RPMI7951 (cell line): Measurements from ENCODE around the gene SOX12. TPM values are rescaled to one million over a fixed set of nuclear protein-coding genes. Genes with fewer than 3 reads are reported as not detected.

ENCODE experiments used
- DNase-seq: peaks from one replicate; pipeline ENCODE4 v3.0.0-alpha.2; 2012; ENCODE audit warnings: low read depth
- total RNA-seq: library from RNA; depleted of rRNA; stranded (reverse); fragments of >200 nt; shearing (Covaris generic); gene quantifications from 2 replicates; pipeline ENCODE4 v1.2.3, GENCODE V29; 2014; rRNA removed

SOX12 gene
- total RNA-seq = 3.1 and 6.1 TPM in 2 replicates

- peak; percentile 95 for DNase-seq
Measured at GRCh38 chr20:325045-325888, at the start of gene SOX12. Gene SOX12, plus strand, starts transcription at chr20:325552. Its CDS starts 373 bp downstream, at chr20:325925.

- DNase-seq = no peak
Measured at GRCh38 chr20:275791-276190, 49.6 kb upstream of the SOX12 start.

DNA sequence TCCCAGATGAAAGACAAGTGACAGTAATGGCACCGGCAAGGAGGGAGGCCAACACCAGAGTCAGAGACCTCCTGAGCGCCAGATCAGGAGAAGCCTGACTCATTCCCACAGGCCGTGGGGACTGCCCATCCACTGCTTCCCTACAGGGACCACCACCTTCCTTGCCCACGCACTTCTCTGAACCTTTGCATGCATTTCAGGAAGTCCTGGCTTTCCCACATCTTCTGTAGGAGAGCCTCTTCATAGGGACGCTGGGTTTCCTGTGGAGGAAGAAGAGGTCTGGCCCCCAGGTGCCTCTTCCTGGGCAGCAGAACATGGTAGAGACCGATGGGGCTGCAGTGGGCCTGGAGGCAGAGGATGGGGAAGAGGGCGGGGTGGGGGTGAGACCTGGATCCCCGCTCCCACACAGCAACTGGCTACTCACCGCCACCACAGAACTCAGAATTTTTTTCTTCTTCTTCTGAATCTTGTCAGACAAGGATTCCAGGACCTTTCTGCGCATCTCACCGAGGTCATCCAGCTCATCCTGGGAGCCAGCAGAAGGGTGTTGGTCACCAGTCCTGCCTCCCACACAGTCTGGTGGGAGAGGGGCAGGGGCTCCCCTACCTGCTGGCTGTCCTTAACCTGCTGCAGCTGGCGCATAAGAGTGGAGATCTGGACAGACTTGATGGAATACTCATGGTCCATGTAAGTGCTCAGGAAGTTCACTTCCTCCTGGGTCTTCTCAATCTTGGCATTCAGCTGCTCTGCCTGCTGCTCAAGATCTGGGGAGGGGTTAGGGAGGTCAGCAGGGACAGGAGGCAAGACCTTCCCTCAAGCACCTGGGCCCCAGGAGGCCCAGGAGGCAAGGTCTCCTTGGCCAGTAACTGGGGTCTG, 48.5 kb upstream of the SOX12 start:
- DNase-seq = no peak

- no peak for DNase-seq
Measured at GRCh38 chr20:277496-277781, 47.9 kb upstream of the SOX12 start.

DNA sequence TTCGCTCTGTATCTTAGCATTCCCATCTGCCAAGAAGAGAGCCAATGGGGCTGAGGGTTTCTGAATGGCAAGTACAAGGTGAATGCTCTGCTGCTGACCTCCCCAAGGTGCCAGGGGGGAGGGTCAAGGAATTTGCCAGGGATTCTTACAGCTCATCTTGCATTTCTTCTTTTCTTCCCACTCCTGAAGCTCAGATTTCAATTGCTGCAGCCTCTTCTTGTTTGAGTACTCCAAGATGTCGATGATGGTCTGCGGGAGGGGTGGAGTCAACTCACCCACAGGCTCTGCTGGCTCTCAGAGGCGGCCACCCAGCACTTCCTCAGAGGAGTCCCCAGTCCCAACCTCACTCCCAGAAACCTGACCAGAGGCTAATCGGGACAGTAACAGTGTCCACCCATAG, 47.2 kb upstream of the SOX12 start:
- DNase-seq = no peak

DNA sequence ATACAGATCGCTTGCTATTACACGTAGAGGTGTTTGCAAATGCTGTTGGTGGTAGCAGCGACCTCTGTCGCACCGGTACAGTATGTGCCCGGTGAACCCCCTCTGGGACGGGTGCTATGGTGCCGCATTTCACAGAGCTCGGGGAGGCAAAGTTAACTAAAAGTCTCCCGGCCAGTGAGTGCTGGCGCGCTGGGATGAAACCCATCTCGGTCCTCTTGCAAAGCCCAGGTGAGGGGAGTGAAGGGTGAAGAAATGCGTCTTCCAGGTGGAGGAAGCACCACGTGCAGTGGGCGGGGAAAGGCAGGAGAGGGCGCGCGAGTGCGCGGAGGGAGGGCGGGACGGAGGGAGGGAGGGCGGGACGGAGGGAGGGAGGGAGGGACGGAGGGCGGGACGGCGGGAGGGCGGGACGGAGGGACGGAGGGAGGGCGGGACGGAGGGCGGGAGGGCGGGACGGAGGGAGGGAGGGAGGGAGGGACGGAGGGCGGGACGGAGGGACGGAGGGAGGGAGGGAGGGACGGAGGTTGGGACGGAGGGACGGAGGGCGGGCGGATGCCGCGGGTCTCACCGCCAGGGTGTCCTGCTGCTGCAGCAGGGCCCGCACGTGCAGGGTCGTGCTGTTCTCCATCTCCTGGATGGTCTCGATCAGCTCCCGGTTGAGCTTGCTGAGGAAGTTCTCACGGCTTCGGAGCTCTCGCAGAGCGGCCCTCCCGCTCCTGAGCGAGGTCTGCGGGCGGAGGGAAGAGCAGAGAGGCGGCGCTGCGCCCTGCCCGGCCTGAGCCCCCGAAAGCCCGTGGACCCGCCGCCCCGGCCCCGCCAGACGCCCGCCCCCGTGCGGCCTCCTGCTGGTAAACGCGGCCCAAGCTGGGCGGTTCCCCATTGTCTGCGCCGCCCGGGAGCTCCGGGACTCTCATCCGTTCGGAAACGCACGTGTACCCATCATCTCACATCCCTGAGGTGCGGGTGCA, 46.5 kb upstream of the SOX12 start:
- no peak for DNase-seq

GRCh38 chr20:284172-284571, 41.2 kb upstream of the SOX12 start:
- DNase-seq = no peak

- no peak for DNase-seq
Measured at GRCh38 chr20:286508-286907, 38.8 kb upstream of the SOX12 start.

DNA sequence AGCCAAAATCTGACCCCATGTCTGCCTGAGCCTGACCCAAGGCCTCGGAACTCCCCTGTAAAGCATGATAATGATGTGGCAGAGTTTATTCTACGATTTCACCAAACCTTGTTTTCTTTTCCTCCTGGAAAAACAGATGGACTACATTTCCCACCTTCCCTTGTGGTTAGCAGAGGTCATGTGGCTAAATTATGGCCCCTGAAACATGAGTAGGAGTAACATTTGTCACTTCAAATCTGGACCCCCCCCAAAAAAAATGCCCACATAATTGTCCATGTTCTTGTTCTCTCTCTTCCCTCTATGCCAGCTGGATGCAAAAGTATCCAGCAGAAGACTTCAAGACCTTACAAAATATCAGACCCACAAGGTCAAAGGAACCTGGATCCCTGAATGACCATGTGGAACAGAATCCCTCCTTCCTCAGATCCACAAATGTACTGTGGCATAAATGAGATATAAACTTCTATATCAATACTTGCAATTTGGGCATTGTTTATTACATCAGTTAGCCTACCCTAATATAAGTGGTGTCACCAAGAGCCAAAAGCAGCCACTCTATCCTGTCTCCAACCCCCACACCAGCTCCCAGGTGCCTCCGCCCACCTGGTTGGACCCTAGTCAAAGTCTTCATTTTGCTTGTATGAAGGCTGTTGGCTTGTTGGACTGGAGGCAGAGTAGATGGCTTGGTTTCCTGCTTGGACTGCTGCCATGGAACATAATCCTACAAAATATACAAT, 36.2 kb upstream of the SOX12 start:
- DNase-seq = no peak

- DNase-seq = peak; percentile 25
Measured at GRCh38 chr20:289693-290083, 35.7 kb upstream of the SOX12 start.

DNA sequence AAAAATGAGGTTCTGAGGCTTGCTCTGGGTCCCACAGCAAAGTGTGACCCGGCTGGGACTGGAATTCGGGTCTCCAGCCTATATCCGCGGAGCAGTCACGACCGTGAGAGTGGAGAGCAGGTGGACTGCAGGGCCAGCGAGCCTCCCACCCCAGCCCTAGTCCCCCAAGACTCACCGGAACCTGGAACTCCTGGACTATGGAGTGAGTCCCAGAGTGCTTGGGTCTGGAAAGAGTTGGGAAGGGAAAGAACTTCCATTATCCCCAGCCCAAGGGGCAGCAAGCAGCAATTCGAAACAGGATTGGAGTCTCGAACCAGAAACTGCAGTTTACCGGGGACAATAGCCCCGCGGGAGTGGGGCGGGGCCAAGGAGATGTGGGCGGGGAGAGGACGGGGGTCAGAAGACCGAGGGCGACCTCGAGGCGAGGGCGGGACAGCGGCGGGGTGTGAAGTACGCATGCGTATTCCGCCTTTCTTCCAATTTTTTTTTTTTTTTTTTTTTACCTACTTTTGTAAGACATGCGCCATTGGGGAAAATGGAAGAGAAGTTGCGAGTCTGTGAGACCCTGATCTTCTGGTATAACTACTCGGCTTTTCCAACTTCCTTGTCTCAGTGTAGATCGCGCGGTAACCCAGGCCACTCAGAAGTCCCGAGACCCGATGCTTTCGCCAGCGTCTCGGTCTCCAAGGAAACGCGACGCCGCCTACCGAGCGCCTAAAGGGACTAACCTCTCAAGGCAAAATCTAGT, 35.1 kb upstream of the SOX12 start, which contains the start of gene C20orf96:
TSS of gene C20orf96 (minus strand) at position 667 of the 748 bp plus-strand sequence. CDS start at position 527, 140 bp downstream.
- peak; percentile 95 for DNase-seq

- DNase-seq = no peak
Measured at GRCh38 chr20:294602-295001, 30.8 kb upstream of the SOX12 start.

GRCh38 chr20:295804-296203, 29.5 kb upstream of the SOX12 start:
- no peak for DNase-seq

DNA sequence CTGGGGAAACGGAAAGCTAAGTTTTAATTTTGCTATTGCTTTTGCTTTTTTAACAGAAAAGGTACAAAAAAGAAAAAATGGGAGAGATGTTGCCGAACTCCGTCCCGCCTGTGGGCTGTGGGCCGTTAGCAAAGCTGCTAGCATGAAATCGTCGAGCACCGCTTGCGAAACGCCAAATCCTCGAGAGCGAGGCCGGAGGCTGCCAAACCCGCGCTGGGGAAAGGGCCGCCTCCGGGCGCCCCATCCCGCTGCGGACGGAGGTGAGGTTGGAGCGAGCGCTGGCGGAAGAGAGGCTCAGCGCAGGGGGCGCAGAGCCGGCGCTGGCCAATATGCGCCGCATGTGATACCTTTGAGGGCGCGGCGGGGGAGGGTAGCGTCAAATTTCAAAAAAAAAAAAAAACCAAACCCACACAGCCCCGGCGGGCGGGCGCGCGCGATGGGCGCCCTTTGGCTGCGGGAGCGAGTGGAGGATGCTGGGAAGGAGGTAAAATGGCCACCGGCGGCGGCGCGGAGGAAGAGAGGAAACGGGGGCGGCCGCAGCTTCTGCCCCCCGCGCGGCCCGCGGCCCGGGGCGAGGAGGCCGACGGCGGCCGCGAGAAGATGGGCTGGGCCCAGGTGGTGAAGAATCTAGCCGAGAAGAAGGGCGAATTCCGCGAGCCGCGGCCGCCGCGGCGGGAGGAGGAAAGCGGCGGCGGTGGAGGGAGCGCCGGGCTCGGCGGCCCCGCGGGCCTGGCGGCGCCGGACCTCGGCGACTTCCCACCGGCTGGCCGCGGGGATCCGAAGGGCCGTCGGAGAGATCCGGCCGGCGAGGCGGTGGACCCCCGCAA, 28.0 kb upstream of the SOX12 start, which contains the start of gene ZCCHC3:
TSS of gene ZCCHC3 (plus strand) at position 473 of the 827 bp plus-strand sequence. CDS start at position 490, 17 bp downstream.
- DNase-seq = peak; percentile 98

- DNase-seq = peak; percentile 85
Measured at GRCh38 chr20:297925-298775, 27.2 kb upstream of the SOX12 start.

- DNase-seq = no peak
Measured at GRCh38 chr20:298776-299391, 26.5 kb upstream of the SOX12 start.

DNA sequence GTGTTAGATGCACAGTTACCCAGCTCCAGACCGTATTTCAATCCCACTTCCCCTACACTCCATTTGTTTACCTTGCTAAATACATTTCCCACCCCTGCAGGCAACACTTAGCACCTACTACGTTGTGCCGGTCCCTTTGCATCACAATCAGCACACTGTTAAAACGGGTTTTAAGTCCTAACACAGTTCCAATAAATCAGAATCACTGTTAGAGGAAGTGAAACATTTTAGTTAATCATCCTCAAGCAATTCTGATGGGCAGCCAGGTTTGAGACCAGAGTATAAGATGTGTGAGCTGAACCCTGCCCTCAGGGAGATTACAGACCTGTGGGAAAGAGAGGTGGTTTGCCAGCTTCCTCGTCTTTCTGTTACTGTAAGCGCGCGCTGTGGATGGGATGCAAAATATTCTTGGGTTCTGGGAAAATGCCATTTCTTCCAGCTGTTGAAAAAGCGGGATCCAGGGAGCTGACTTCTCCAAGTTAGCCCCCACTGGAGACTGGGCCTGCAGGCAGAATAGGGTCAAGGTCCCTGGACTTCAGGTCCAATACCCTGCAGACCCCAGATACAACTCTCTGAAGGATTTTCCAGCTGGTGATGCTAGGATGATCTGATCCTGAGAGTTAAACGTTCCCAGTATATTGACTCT, 24.9 kb upstream of the SOX12 start:
- DNase-seq = no peak
